ENCODE measurements around the gene HOXD13.

- TF ChIP-seq, protein P1, sequence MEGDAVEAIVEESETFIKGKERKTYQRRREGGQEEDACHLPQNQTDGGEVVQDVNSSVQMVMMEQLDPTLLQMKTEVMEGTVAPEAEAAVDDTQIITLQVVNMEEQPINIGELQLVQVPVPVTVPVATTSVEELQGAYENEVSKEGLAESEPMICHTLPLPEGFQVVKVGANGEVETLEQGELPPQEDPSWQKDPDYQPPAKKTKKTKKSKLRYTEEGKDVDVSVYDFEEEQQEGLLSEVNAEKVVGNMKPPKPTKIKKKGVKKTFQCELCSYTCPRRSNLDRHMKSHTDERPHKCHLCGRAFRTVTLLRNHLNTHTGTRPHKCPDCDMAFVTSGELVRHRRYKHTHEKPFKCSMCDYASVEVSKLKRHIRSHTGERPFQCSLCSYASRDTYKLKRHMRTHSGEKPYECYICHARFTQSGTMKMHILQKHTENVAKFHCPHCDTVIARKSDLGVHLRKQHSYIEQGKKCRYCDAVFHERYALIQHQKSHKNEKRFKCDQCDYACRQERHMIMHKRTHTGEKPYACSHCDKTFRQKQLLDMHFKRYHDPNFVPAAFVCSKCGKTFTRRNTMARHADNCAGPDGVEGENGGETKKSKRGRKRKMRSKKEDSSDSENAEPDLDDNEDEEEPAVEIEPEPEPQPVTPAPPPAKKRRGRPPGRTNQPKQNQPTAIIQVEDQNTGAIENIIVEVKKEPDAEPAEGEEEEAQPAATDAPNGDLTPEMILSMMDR (IDR thresholded peaks at IDR 0.05; ENCODE audit: poor library complexity, severe bottlenecking) = no peak
- TF ChIP-seq RAD21 (conservative IDR thresholded peaks at IDR 0.05) = no peak
- TF ChIP-seq TAF1 (IDR thresholded peaks at IDR 0.05; ENCODE audit: low read depth) = no peak
- TF ChIP-seq EZH2 (IDR thresholded peaks at IDR 0.05; ENCODE audit: borderline replicate concordance, insufficient read depth, low read length, poor library complexity, severe bottlenecking) = no peak
- TF ChIP-seq REST (IDR thresholded peaks at IDR 0.05; ENCODE audit: borderline replicate concordance) = no peak
- no peak for TF ChIP-seq MXI1 (conservative IDR thresholded peaks at IDR 0.05; ENCODE audit: poor library complexity, severe bottlenecking)
- TF ChIP-seq SMC3 (conservative IDR thresholded peaks at IDR 0.05; ENCODE audit: poor library complexity) = no peak
These were observed 28.1 kb downstream of the HOXD13 start for GRCh38 chr2:176120364-176121189.
